Testis (tissue), 2 donors: ENCODE measurements around the gene CEP89.

Experiments
- POLR2A ChIP-seq: fragments of 450-650 bp; IDR thresholded peaks from one replicate; pipeline ENCODE4 v1.6.1; 2017; ENCODE audit warnings: antibody characterized with exemption, mild to moderate bottlenecking, moderate library complexity
- TF ChIP-seq, protein P1 (sequence below), 3 experiments: fragments of 450-650 bp in 2 of 3; fragments of 200-600 bp in 1 of 3; sonication (generic) in 1 of 3; IDR thresholded peaks; one replicate each; pipeline ENCODE4 v1.5.1; 2016 to 2019; ENCODE audit warnings: antibody characterized with exemption in 3 of 3, mild to moderate bottlenecking in 2 of 3, moderate library complexity in 1 of 3

GRCh38 chr19:32831611-32832010 lies 140.1 kb downstream of the CEP89 start:
- TF ChIP-seq, protein P1, sequence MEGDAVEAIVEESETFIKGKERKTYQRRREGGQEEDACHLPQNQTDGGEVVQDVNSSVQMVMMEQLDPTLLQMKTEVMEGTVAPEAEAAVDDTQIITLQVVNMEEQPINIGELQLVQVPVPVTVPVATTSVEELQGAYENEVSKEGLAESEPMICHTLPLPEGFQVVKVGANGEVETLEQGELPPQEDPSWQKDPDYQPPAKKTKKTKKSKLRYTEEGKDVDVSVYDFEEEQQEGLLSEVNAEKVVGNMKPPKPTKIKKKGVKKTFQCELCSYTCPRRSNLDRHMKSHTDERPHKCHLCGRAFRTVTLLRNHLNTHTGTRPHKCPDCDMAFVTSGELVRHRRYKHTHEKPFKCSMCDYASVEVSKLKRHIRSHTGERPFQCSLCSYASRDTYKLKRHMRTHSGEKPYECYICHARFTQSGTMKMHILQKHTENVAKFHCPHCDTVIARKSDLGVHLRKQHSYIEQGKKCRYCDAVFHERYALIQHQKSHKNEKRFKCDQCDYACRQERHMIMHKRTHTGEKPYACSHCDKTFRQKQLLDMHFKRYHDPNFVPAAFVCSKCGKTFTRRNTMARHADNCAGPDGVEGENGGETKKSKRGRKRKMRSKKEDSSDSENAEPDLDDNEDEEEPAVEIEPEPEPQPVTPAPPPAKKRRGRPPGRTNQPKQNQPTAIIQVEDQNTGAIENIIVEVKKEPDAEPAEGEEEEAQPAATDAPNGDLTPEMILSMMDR (IDR thresholded peaks at IDR 0.05): no peak
- no peak for TF ChIP-seq POLR2A
